GM10847 (cell line): ENCODE results near the gene RIPPLY1.

Experiments used
- POLR2A ChIP-seq: IDR thresholded peaks from 2 replicates; pipeline ENCODE4 v1.6.1; 2011; ENCODE audit not compliant: insufficient read length; ENCODE audit errors: extremely low read depth

Gene RIPPLY1

DNA sequence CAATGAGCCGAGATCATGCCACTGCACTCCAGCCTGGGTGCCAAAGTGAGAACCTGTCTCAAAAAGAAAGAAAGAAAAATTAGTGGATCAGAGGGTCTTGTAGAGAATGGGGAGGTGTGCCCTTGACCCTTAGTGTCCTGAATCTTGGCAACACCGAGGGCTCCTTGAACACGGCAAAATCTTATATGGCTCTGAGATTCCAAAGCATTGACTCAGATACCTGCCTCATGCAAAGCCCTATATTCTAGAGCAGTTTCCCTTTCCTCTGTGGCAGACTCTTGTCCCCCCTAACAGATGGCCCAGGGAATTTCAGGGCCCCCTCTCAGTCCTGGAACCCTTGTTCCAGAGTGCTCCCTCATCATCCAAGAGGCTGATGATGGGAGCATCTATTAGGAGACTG lies 23.9 kb upstream of the RIPPLY1 start:
- TF ChIP-seq POLR2A, result no peak

DNA sequence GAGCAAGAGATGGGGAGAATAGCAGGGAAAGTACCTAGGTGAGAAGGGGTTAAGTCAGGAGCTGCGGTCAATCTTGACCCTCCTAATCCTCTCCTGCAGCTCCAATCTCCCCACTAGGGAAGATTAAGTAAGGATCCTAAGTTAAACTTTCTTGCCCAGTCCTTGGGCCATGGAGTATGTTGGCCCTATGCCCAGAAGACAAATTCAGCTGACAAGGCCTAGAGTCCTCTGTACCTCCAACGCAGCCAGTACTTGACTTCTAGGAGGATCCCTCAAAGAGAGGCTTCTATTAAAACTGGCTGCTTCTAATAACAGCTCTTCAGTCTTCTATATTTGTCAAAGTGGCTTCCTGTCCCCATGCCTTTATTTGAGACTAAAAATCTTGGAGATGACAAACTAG lies 18.5 kb upstream of the RIPPLY1 start:
- no peak for TF ChIP-seq POLR2A

DNA sequence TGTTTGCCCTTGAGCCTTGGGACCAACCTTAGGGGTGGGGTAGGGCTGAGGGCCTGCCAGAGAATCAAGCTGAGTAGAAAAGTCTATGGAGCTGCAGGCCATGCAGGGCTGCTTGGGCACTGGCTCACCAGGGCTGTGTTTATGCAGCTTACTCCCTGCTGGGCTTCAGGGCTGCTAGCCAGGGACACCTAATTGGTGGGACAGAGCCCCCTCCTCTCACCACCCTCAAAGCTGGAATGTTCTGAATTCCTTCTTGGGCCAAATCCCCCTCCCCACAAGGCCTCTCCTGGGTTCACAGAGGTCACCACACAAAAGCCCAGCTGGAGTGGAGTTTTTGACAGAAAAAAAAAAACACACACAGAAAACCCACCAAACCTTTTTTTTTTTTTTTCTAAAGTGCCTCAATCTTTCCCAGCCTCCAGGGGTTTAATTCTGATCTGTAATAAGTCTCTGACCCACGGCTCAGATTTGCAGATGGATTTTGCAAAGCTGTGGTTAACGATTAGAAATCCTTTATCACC lies 16.9 kb upstream of the RIPPLY1 start, which contains the start of gene CLDN2:
Gene CLDN2, plus strand, starts transcription at position 471 of the 521 bp plus-strand sequence. CDS start 7,827 bp downstream, outside the sequence.
- TF ChIP-seq POLR2A, result no peak

- no peak for TF ChIP-seq POLR2A
These were observed 14.8 kb upstream of the RIPPLY1 start for GRCh38 chrX:106917830-106918500.

DNA sequence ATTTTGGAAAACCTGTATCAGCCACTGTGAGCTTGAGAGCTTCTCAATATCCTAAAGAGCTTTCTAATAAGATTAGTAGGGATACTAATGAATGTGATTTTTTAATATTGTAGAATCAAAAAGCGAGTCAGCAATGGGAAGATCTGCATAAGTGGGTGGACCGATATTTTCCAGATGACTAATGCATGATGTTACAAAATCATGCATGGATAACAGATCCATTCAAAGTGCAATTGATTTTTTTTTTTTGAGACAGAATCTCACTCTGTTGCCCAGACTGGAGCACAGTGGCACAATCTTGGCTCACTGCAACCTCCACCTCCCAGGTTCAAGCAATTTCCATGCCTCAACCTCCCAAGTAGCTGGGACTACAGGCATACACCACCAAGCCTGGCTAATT lies 9.7 kb upstream of the RIPPLY1 start:
- no peak for TF ChIP-seq POLR2A

DNA sequence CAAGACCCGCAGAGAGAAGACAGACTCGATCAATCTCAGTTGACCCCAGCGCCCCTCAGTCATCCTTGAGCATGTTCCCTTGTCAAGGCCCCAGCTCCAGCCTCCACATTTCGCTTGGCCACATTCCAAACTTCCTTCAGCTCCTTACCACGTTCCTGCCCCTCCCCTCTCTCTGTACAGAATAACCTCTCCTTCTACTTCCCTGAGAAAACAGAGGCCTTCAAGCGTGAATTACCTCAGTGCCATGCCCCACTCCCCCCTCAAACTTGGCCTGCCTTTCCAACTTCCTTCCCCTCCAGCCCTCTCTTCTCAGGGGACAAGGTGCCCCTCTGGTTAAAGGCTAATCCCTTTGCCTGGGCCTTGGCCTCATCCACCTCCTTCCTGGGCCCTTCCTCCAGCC lies 3.2 kb upstream of the RIPPLY1 start:
- no peak for TF ChIP-seq POLR2A

- no peak for TF ChIP-seq POLR2A
These were observed 2.0 kb upstream of the RIPPLY1 start for GRCh38 chrX:106905064-106905708.

DNA sequence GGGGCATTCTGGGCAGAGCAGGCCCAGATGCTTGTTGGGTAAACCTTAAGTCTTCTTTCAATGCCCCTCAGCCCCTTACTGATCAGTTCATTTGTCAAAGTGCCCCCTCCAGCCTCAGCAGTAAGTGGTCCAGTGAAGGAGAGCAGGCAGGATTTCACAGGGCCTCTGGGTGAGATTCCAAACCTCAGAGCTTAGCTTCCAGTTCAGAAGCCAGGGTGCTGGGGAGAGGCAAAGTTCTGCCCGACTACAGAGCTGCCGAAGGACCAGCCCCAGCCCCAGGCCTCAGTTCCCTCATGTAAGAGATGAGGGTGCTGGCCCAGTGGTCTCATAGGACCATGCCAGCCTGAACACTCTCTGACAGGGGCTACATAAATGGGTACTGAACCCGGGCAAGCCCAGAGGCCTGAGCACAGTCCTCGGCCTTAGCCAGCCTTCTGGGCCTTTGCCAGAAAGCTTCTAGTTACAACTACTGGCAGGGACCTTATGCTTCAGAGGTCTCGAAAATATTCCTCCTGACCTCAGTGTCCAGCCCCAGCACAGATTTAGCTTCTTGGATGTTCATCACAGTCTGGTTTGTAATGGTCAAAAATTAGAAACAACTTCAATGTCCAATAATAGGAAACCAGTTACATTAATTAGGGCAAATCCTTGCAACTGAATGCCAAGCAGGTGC lies 851 bp upstream of the RIPPLY1 start:
- no peak for TF ChIP-seq POLR2A

DNA sequence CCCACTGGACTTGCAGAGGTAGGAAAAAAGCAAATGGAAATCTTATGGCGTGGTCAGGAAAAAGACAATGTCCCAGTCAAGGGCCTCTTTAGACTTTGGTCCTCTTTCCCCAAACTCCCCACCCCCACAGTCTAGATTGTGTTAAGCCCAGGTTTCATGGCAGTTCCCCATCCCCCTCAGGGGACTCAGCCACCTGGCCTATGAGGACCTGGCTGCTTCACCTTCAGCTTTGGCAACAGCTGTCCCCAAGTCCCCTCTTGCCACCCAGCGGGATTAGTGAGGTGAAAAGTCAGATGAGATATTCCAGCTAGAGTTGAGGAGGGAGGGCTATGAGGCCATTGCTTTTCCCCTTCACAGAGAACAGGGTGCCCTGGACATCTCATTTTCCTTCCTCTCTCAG lies 457 bp downstream of the RIPPLY1 start:
- no peak for TF ChIP-seq POLR2A

- TF ChIP-seq POLR2A, result no peak
These were observed 1.3 kb downstream of the RIPPLY1 start for GRCh38 chrX:106901781-106902219.

- no peak for TF ChIP-seq POLR2A
These were observed 1.8 kb downstream of the RIPPLY1 start for GRCh38 chrX:106901341-106901740.

DNA sequence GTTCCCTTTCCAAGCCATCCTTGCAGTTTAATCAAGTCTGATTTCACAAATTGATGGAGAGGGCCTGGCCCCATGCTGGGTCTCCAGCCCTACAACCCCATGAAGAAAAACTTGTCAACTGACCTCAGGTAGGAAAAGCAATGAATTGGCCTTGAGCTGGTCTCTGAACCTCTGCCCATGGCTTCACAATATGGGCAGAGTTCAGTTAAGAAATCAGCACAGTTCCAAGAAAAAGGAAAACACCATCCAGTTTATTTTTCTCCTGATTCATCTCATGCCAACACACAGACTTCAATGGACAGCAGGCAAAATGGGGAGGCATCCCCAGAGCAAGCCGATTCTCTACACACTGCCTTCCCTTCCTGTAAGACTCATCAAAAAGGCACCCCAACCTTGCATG lies 3.3 kb downstream of the RIPPLY1 start:
- no peak for TF ChIP-seq POLR2A

- TF ChIP-seq POLR2A, result no peak
These were observed 3.9 kb downstream of the RIPPLY1 start for GRCh38 chrX:106899276-106899675.

GRCh38 chrX:106898462-106898861 lies 4.7 kb downstream of the RIPPLY1 start:
- TF ChIP-seq POLR2A, result no peak

- TF ChIP-seq POLR2A, result no peak
These were observed 5.9 kb downstream of the RIPPLY1 start for GRCh38 chrX:106897259-106897658.

- no peak for TF ChIP-seq POLR2A
These were observed 8.1 kb downstream of the RIPPLY1 start for GRCh38 chrX:106894978-106895452.
